Measurements from ENCODE around the gene KCNIP3. TPM values are rescaled to one million over a fixed set of nuclear protein-coding genes. Genes with fewer than 3 reads are reported as not detected.
"Not testable (repeated sequence)": the region's sequence is repeated elsewhere in the genome, so short reads cannot be mapped to it uniquely, and the experiment has no call there.

Gene KCNIP3
- total RNA-seq, 1 donor from 2014 or later = under 0.01 TPM

GRCh38 chr2:95414015-95414594 is 117.0 kb downstream of the KCNIP3 start:
- H3K4me3 ChIP-seq (ENCODE audit: low read depth, low read length); FAIRE-seq; H3K27me3 ChIP-seq (ENCODE audit: control insufficient read depth, insufficient read depth, low read length); H3K36me3 ChIP-seq (ENCODE audit: control insufficient read depth, insufficient read depth, low read length): not testable (repeated sequence)
- TF ChIP-seq, protein P1, sequence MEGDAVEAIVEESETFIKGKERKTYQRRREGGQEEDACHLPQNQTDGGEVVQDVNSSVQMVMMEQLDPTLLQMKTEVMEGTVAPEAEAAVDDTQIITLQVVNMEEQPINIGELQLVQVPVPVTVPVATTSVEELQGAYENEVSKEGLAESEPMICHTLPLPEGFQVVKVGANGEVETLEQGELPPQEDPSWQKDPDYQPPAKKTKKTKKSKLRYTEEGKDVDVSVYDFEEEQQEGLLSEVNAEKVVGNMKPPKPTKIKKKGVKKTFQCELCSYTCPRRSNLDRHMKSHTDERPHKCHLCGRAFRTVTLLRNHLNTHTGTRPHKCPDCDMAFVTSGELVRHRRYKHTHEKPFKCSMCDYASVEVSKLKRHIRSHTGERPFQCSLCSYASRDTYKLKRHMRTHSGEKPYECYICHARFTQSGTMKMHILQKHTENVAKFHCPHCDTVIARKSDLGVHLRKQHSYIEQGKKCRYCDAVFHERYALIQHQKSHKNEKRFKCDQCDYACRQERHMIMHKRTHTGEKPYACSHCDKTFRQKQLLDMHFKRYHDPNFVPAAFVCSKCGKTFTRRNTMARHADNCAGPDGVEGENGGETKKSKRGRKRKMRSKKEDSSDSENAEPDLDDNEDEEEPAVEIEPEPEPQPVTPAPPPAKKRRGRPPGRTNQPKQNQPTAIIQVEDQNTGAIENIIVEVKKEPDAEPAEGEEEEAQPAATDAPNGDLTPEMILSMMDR (IDR thresholded peaks at IDR 0.05; ENCODE audit: insufficient read depth, low read length, severe bottlenecking) = peak; percentile 87
- DNase-seq (ENCODE audit: low read depth) = peak; percentile 50

DNA sequence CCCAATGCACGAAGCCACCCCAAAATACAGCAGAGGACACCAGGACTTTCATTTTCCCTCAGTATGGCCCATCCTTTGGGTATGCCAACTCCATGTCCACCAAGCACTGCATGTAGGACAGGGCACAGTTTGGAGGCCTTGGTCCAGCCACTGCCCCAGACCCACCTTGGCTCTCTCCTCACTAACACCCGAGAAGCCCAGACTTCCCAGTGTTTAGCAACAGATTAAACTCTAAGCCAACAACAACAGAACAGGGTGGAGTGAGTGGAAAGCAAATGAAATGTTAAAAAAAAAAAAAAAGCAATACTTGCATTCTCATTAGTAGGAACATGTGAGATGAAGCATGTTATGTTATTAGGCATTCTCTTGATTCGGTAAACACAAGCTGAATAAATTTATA is 118.0 kb downstream of the KCNIP3 start:
- FAIRE-seq; H3K36me3 ChIP-seq (ENCODE audit: control insufficient read depth, insufficient read depth, low read length); H3K27me3 ChIP-seq (ENCODE audit: control insufficient read depth, insufficient read depth, low read length); H3K4me3 ChIP-seq (ENCODE audit: low read depth, low read length); DNase-seq (ENCODE audit: low read depth): not testable (repeated sequence)

DNA sequence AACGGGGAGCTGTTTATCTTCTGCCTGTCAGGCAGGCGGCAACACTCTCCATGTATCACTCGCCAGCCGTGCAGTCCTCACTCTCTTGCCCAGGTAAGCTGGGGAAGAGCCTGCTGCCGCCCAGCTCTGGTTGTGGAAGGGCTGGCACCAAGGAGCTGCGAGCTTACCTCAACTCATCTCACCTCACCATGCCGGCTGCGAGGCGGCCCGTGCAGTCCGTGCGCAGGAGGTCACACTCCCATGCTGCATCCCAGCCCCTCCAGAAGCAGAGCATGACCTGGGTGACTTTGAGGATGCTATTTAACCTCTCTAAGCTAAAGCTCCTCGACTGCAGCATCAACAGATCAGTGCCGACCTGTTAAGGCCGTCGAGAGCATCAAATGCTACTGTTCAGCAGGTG is 118.4 kb downstream of the KCNIP3 start:
- not testable (repeated sequence) for H3K4me3 ChIP-seq (ENCODE audit: low read depth, low read length); DNase-seq (ENCODE audit: low read depth); H3K36me3 ChIP-seq (ENCODE audit: control insufficient read depth, insufficient read depth, low read length); FAIRE-seq; H3K27me3 ChIP-seq (ENCODE audit: control insufficient read depth, insufficient read depth, low read length)

DNA sequence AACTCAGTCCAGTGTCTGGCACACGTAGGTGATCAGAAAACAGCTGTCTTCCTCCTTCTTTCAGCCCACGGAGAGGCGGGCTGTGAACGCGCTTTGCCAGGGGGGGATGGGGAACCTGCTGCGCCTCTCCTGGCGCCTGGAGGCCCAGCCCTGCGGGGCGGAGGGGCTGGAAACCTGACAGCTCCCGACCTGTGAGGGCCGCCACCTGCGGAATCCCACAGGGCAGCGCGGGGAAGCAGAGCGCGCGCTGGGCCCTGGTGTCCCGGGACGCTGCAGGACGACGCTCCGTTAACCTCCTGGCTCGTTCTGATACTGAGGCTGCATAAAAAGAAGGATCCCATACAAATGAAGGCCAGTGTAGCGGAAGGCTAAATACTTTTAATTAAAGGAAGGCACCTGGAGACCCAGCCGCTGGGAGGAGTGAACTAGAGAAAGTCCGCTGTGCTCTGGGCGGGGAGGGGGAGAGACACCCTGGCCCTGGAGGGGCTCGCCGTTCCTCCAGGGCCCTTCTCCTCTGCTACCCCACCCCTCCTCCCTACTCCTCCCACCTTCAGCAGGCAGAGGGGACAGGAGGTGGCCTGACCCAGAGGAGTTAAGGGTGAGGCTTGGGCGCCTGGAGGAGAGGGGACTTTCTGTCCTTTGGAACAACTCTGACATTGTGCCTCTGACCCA is 130.2 kb downstream of the KCNIP3 start:
- not testable (repeated sequence) for H3K4me3 ChIP-seq (ENCODE audit: low read depth, low read length); H3K36me3 ChIP-seq (ENCODE audit: control insufficient read depth, insufficient read depth, low read length); DNase-seq (ENCODE audit: low read depth); H3K27me3 ChIP-seq (ENCODE audit: control insufficient read depth, insufficient read depth, low read length); FAIRE-seq

GRCh38 chr2:95429748-95430467 is 132.8 kb downstream of the KCNIP3 start:
- not testable (repeated sequence) for H3K36me3 ChIP-seq (ENCODE audit: control insufficient read depth, insufficient read depth, low read length); H3K27me3 ChIP-seq (ENCODE audit: control insufficient read depth, insufficient read depth, low read length); H3K4me3 ChIP-seq (ENCODE audit: low read depth, low read length); DNase-seq (ENCODE audit: low read depth); FAIRE-seq

GRCh38 chr2:95433373-95433772 is 136.2 kb downstream of the KCNIP3 start:
- H3K36me3 ChIP-seq (ENCODE audit: control insufficient read depth, insufficient read depth, low read length); FAIRE-seq; H3K27me3 ChIP-seq (ENCODE audit: control insufficient read depth, insufficient read depth, low read length); DNase-seq (ENCODE audit: low read depth); H3K4me3 ChIP-seq (ENCODE audit: low read depth, low read length): not testable (repeated sequence)

- H3K36me3 ChIP-seq (ENCODE audit: control insufficient read depth, insufficient read depth, low read length); FAIRE-seq; H3K4me3 ChIP-seq (ENCODE audit: low read depth, low read length); H3K27me3 ChIP-seq (ENCODE audit: control insufficient read depth, insufficient read depth, low read length); DNase-seq (ENCODE audit: low read depth): not testable (repeated sequence)
These were observed 136.8 kb downstream of the KCNIP3 start for GRCh38 chr2:95433973-95434372.

DNA sequence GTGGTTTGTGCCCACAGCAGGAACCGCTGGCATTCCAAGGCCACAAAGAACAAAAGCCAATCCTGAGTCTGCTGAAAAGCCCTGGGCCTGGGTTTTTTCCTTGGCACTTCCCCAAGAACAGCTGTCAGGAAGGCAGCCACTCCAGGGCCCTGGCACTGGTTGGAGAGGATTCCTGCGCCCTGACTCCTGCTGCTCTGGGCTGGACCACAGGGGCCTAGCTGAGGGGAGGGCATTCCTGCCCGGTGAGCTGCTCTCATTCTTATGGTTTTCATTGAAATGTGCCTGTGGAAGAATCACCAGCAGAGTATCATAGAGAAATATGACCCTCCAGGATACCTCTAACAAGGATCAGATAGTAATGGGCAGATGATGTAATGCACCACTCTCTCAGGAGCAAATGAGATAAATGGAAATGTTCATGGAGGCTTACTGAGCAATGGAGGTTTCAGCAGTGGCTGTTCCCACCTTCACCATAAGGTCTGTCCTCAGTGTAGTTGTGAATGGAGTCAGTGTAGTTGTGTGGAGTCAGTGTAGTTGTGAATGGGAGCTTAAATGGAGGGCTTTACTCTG is 137.4 kb downstream of the KCNIP3 start:
- H3K4me3 ChIP-seq (ENCODE audit: low read depth, low read length); H3K36me3 ChIP-seq (ENCODE audit: control insufficient read depth, insufficient read depth, low read length); H3K27me3 ChIP-seq (ENCODE audit: control insufficient read depth, insufficient read depth, low read length): not testable (repeated sequence)
- DNase-seq (ENCODE audit: low read depth) (peak; percentile 71), FAIRE-seq (peak; percentile 7)

DNA sequence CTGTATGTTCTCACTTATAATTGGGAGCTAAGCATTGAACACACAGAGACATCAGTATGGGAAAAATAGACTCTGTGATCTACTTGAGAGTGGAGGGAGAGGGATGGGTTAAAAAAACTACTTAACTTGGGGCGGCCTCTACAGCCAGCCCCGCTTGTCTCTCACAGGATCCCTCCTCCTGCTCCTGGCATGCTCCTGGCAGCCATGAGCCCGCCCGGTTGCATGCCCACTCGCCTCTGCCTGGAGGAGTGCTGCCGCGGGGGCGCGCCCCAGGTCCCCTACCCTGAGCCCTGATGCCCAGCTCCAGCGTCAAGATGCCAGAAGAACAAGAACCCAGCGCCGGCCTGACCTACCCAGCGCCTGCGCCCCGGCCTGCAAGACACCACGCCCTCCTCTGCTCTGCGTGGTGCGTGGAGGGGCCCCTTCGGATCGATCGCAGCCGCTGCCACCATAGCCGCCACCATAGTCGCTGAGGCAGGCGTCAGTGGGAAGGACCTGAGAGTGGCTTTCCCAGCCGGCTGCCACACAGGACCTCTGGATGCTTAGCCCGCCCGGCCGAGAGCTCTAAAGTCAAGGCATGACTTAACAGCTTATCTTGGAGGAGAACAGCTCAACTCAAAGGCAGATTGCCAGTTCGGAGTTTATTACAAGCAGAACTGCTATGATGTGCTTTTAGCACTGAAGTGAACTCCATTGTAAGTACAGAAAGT is 138.2 kb downstream of the KCNIP3 start:
- FAIRE-seq; DNase-seq (ENCODE audit: low read depth); H3K4me3 ChIP-seq (ENCODE audit: low read depth, low read length); H3K27me3 ChIP-seq (ENCODE audit: control insufficient read depth, insufficient read depth, low read length); H3K36me3 ChIP-seq (ENCODE audit: control insufficient read depth, insufficient read depth, low read length): not testable (repeated sequence)

Other genes with a start within 250 kb of the KCNIP3 start
- gene MRPS5, start 175.5 kb upstream of the KCNIP3 start, total RNA-seq = 59.5 and 59.8 TPM in 2 replicates
- gene ZNF514, start 137.5 kb upstream of the KCNIP3 start, total RNA-seq = 12.5 and 13.2 TPM in 2 replicates
- 7.4 and 8.8 TPM in 2 replicates for gene ZNF2, start 131.5 kb upstream of the KCNIP3 start, total RNA-seq
- 5.8 and 5.9 TPM in 2 replicates for gene ZNF892, start 89.8 kb upstream of the KCNIP3 start, total RNA-seq
- gene PROM2, start 22.9 kb upstream of the KCNIP3 start, total RNA-seq = 10.8 and 41.6 TPM in 2 replicates
- 33.7 and 34.9 TPM in 2 replicates for gene FAHD2A, start 105.4 kb downstream of the KCNIP3 start, total RNA-seq
- gene TRIM43B, start 187.4 kb downstream of the KCNIP3 start, total RNA-seq = not detected in 2 replicates

Data from bronchial epithelial cell (primary cell).